ENCODE measurements around the gene ACYP1. TPM values are rescaled to one million over a fixed set of nuclear protein-coding genes. Genes with fewer than 3 reads are reported as not detected.

The ACYP1 gene
- polyA plus RNA-seq, 2 donors = 12.0 to 24.1 TPM

- Histone ChIP-seq H3K4me3 (ENCODE audit: low read depth in 1 of 2, low read length in 2 of 2) (no peak overlapping the region), H3K36me3 (ENCODE audit: control insufficient read depth in 2 of 2, insufficient read depth in 2 of 2, low read length in 1 of 2) (peaks cover 3 to 6% of the 10 kb centered on the region in 2 donors), H3K27ac (ENCODE audit: low read depth in 2 of 2, low read length in 1 of 2) (no peak overlapping the region), H3K4me1 (ENCODE audit: control insufficient read depth in 2 of 2, insufficient read depth in 2 of 2, low read length in 1 of 2) (peaks cover 0 to 2% of the 10 kb centered on the region in 2 donors), H3K27me3 (ENCODE audit: control insufficient read depth in 1 of 2, insufficient read depth in 2 of 2, low read length in 2 of 2) (no peaks in the 10 kb centered on the region), H3K9me3 (ENCODE audit: control insufficient read depth in 2 of 2, insufficient read depth in 1 of 2, low read depth in 1 of 2, low read length in 1 of 2) (no peaks in the 10 kb centered on the region)
- WGBS, 2 donors = 92 to 94% methylated on average over 2 of the region's 2 CpGs
These were observed 37.9 kb downstream of the ACYP1 start for GRCh38 chr14:75025876-75026275.

- H3K9me3 ChIP-seq (ENCODE audit: control insufficient read depth in 2 of 2, insufficient read depth in 1 of 2, low read depth in 1 of 2, low read length in 1 of 2) = no peaks in the 10 kb centered on the region
- peaks cover 0 to 2% of the 10 kb centered on the region in 2 donors for H3K4me1 ChIP-seq (ENCODE audit: control insufficient read depth in 2 of 2, insufficient read depth in 2 of 2, low read length in 1 of 2)
- H3K36me3 ChIP-seq (ENCODE audit: control insufficient read depth in 2 of 2, insufficient read depth in 2 of 2, low read length in 1 of 2) = peaks cover 3 to 5% of the 10 kb centered on the region in 2 donors
- H3K4me3 ChIP-seq (ENCODE audit: low read depth in 1 of 2, low read length in 2 of 2) = no peak overlapping the region
- 70 to 71% methylated on average over 4 of the region's 4 CpGs for WGBS, 2 donors
- no peaks in the 10 kb centered on the region for H3K27me3 ChIP-seq (ENCODE audit: control insufficient read depth in 1 of 2, insufficient read depth in 2 of 2, low read length in 2 of 2)
- no peak overlapping the region for H3K27ac ChIP-seq (ENCODE audit: low read depth in 2 of 2, low read length in 1 of 2)
These were observed 38.7 kb downstream of the ACYP1 start for GRCh38 chr14:75025082-75025481.

GRCh38 chr14:75023108-75023507 is 40.7 kb downstream of the ACYP1 start:
- H3K4me1 ChIP-seq (ENCODE audit: control insufficient read depth in 2 of 2, insufficient read depth in 2 of 2, low read length in 1 of 2) = peaks cover 0 to 2% of the 10 kb centered on the region in 2 donors
- no peaks in the 10 kb centered on the region for H3K27me3 ChIP-seq (ENCODE audit: control insufficient read depth in 1 of 2, insufficient read depth in 2 of 2, low read length in 2 of 2)
- H3K36me3 ChIP-seq (ENCODE audit: control insufficient read depth in 2 of 2, insufficient read depth in 2 of 2, low read length in 1 of 2) = peaks cover 0 to 5% of the 10 kb centered on the region in 2 donors
- no peak overlapping the region for H3K4me3 ChIP-seq (ENCODE audit: low read depth in 1 of 2, low read length in 2 of 2)
- no peak overlapping the region for H3K27ac ChIP-seq (ENCODE audit: low read depth in 2 of 2, low read length in 1 of 2)
- H3K9me3 ChIP-seq (ENCODE audit: control insufficient read depth in 2 of 2, insufficient read depth in 1 of 2, low read depth in 1 of 2, low read length in 1 of 2) = no peaks in the 10 kb centered on the region
- 83 to 86% methylated on average over 1 of the region's 1 CpG for WGBS, 2 donors

GRCh38 chr14:75022655-75023054 is 41.2 kb downstream of the ACYP1 start:
- Histone ChIP-seq H3K36me3 (ENCODE audit: control insufficient read depth in 2 of 2, insufficient read depth in 2 of 2, low read length in 1 of 2) (peaks cover 0 to 5% of the 10 kb centered on the region in 2 donors), H3K9me3 (ENCODE audit: control insufficient read depth in 2 of 2, insufficient read depth in 1 of 2, low read depth in 1 of 2, low read length in 1 of 2) (no peaks in the 10 kb centered on the region), H3K27ac (ENCODE audit: low read depth in 2 of 2, low read length in 1 of 2) (peak overlapping the region in 1 of 2 donors; percentile 18), H3K27me3 (ENCODE audit: control insufficient read depth in 1 of 2, insufficient read depth in 2 of 2, low read length in 2 of 2) (no peaks in the 10 kb centered on the region), H3K4me3 (ENCODE audit: low read depth in 1 of 2, low read length in 2 of 2) (no peak overlapping the region), H3K4me1 (ENCODE audit: control insufficient read depth in 2 of 2, insufficient read depth in 2 of 2, low read length in 1 of 2) (peaks cover 0 to 2% of the 10 kb centered on the region in 2 donors)
- WGBS, 2 donors = 72 to 81% methylated on average over 8 of the region's 8 CpGs

GRCh38 chr14:75018694-75019093 is 45.1 kb downstream of the ACYP1 start:
- WGBS, 2 donors = 44 to 51% methylated on average over 3 of the region's 3 CpGs
- peaks cover 7 to 17% of the 10 kb centered on the region in 2 donors for H3K36me3 ChIP-seq (ENCODE audit: control insufficient read depth in 2 of 2, insufficient read depth in 2 of 2, low read length in 1 of 2)
- H3K4me1 ChIP-seq (ENCODE audit: control insufficient read depth in 2 of 2, insufficient read depth in 2 of 2, low read length in 1 of 2) = no peaks in the 10 kb centered on the region
- no peaks in the 10 kb centered on the region for H3K9me3 ChIP-seq (ENCODE audit: control insufficient read depth in 2 of 2, insufficient read depth in 1 of 2, low read depth in 1 of 2, low read length in 1 of 2)
- H3K4me3 ChIP-seq (ENCODE audit: low read depth in 1 of 2, low read length in 2 of 2) = no peak overlapping the region
- H3K27me3 ChIP-seq (ENCODE audit: control insufficient read depth in 1 of 2, insufficient read depth in 2 of 2, low read length in 2 of 2) = no peaks in the 10 kb centered on the region
- H3K27ac ChIP-seq (ENCODE audit: low read depth in 2 of 2, low read length in 1 of 2) = no peak overlapping the region

GRCh38 chr14:75016815-75017214 is 47.0 kb downstream of the ACYP1 start:
- Histone ChIP-seq H3K4me1 (ENCODE audit: control insufficient read depth in 2 of 2, insufficient read depth in 2 of 2, low read length in 1 of 2) (no peaks in the 10 kb centered on the region), H3K36me3 (ENCODE audit: control insufficient read depth in 2 of 2, insufficient read depth in 2 of 2, low read length in 1 of 2) (peaks cover 8 to 16% of the 10 kb centered on the region in 2 donors), H3K4me3 (ENCODE audit: low read depth in 1 of 2, low read length in 2 of 2) (no peak overlapping the region), H3K27ac (ENCODE audit: low read depth in 2 of 2, low read length in 1 of 2) (peak overlapping the region in 1 of 2 donors; percentile 13), H3K9me3 (ENCODE audit: control insufficient read depth in 2 of 2, insufficient read depth in 1 of 2, low read depth in 1 of 2, low read length in 1 of 2) (no peaks in the 10 kb centered on the region), H3K27me3 (ENCODE audit: control insufficient read depth in 1 of 2, insufficient read depth in 2 of 2, low read length in 2 of 2) (no peaks in the 10 kb centered on the region)
- 93 to 94% methylated on average over 3 of the region's 3 CpGs for WGBS, 2 donors

GRCh38 chr14:75015496-75015895 is 48.3 kb downstream of the ACYP1 start:
- Histone ChIP-seq H3K27ac (ENCODE audit: low read depth in 2 of 2, low read length in 1 of 2) (no peak overlapping the region), H3K4me1 (ENCODE audit: control insufficient read depth in 2 of 2, insufficient read depth in 2 of 2, low read length in 1 of 2) (no peaks in the 10 kb centered on the region), H3K9me3 (ENCODE audit: control insufficient read depth in 2 of 2, insufficient read depth in 1 of 2, low read depth in 1 of 2, low read length in 1 of 2) (no peaks in the 10 kb centered on the region), H3K36me3 (ENCODE audit: control insufficient read depth in 2 of 2, insufficient read depth in 2 of 2, low read length in 1 of 2) (peaks cover 8 to 16% of the 10 kb centered on the region in 2 donors), H3K27me3 (ENCODE audit: control insufficient read depth in 1 of 2, insufficient read depth in 2 of 2, low read length in 2 of 2) (no peaks in the 10 kb centered on the region), H3K4me3 (ENCODE audit: low read depth in 1 of 2, low read length in 2 of 2) (no peak overlapping the region)
- 81 to 90% methylated on average over 5 of the region's 5 CpGs for WGBS, 2 donors

GRCh38 chr14:75013290-75013689 is 50.5 kb downstream of the ACYP1 start:
- WGBS, 2 donors = 85 to 86% methylated on average over 6 of the region's 6 CpGs
- no peaks in the 10 kb centered on the region for H3K27me3 ChIP-seq (ENCODE audit: control insufficient read depth in 1 of 2, insufficient read depth in 2 of 2, low read length in 2 of 2)
- peaks cover 11 to 22% of the 10 kb centered on the region in 2 donors for H3K36me3 ChIP-seq (ENCODE audit: control insufficient read depth in 2 of 2, insufficient read depth in 2 of 2, low read length in 1 of 2)
- no peaks in the 10 kb centered on the region for H3K9me3 ChIP-seq (ENCODE audit: control insufficient read depth in 2 of 2, insufficient read depth in 1 of 2, low read depth in 1 of 2, low read length in 1 of 2)
- no peaks in the 10 kb centered on the region for H3K4me1 ChIP-seq (ENCODE audit: control insufficient read depth in 2 of 2, insufficient read depth in 2 of 2, low read length in 1 of 2)
- no peak overlapping the region for H3K4me3 ChIP-seq (ENCODE audit: low read depth in 1 of 2, low read length in 2 of 2)
- no peak overlapping the region for H3K27ac ChIP-seq (ENCODE audit: low read depth in 2 of 2, low read length in 1 of 2)

- WGBS, 2 donors = 49 to 65% methylated on average over 4 of the region's 4 CpGs
- Histone ChIP-seq H3K27ac (ENCODE audit: low read depth in 2 of 2, low read length in 1 of 2) (no peak overlapping the region), H3K4me3 (ENCODE audit: low read depth in 1 of 2, low read length in 2 of 2) (no peak overlapping the region), H3K4me1 (ENCODE audit: control insufficient read depth in 2 of 2, insufficient read depth in 2 of 2, low read length in 1 of 2) (no peaks in the 10 kb centered on the region), H3K27me3 (ENCODE audit: control insufficient read depth in 1 of 2, insufficient read depth in 2 of 2, low read length in 2 of 2) (no peaks in the 10 kb centered on the region), H3K36me3 (ENCODE audit: control insufficient read depth in 2 of 2, insufficient read depth in 2 of 2, low read length in 1 of 2) (peaks cover 20 to 22% of the 10 kb centered on the region in 2 donors), H3K9me3 (ENCODE audit: control insufficient read depth in 2 of 2, insufficient read depth in 1 of 2, low read depth in 1 of 2, low read length in 1 of 2) (no peaks in the 10 kb centered on the region)
These were observed 52.3 kb downstream of the ACYP1 start for GRCh38 chr14:75011356-75011994.

- Histone ChIP-seq H3K36me3 (ENCODE audit: control insufficient read depth in 2 of 2, insufficient read depth in 2 of 2, low read length in 1 of 2) (peaks cover 21 to 23% of the 10 kb centered on the region in 2 donors), H3K27ac (ENCODE audit: low read depth in 2 of 2, low read length in 1 of 2) (no peak overlapping the region), H3K4me1 (ENCODE audit: control insufficient read depth in 2 of 2, insufficient read depth in 2 of 2, low read length in 1 of 2) (no peaks in the 10 kb centered on the region), H3K4me3 (ENCODE audit: low read depth in 1 of 2, low read length in 2 of 2) (no peak overlapping the region), H3K27me3 (ENCODE audit: control insufficient read depth in 1 of 2, insufficient read depth in 2 of 2, low read length in 2 of 2) (no peaks in the 10 kb centered on the region), H3K9me3 (ENCODE audit: control insufficient read depth in 2 of 2, insufficient read depth in 1 of 2, low read depth in 1 of 2, low read length in 1 of 2) (no peaks in the 10 kb centered on the region)
- WGBS, 2 donors = 95 to 96% methylated on average over 4 of the region's 4 CpGs
These were observed 53.2 kb downstream of the ACYP1 start for GRCh38 chr14:75010472-75011093.

Measured in esophagus (tissue), 2 donors.